DMS53 treated with DMSO at 0.1 percent for 48 hours (cell line): ENCODE data around the gene SARDH.

Experiments used
- DNase-seq: peaks from one replicate; lab custom pipeline; 2025; ENCODE audit not compliant: unreplicated experiment; lab: John Stamatoyannopoulos, UW

Gene SARDH

DNA sequence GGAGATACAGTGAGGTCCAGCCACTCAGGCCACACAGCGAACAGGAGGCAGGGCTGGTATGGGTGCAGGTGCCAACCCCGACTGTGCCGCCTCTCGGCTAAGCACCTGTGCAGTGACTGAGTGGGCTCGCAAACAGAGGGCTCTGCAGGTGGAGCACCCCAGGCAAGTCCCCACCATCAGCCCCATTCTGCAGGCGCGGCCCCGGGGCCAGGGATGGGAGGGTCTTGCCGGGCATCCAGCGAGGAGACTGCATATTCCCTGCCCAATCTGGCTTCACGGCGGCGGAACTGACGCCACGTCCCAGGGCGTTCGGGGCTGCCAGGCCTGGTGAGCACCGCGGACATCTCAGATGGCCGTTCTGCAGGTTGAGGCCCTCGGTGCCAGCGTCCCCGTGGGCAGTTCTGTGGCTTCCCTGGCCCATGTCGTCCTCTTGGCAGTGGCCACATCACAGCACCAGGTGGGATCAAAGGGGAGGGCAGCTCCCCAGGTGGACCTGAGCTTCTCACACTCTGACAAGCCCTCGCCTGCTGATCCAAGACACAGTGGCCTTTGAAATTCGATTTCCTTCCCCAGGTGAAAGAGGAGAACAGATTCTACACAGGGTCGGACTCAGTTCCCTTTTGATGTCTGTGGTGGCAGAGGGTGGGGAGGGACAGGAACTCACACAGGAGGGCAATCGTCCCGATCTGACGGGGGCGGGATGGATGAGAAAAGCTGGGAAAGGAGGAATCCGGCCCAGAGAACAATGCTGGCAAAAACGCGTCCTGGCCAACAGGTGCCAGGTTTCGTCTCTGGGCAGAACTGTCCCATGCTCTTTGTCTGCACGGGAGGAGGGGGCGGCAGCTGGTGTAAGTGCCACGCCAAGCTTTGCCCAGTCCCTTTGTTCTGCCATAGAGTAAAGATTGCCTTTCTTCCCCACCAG, 83.2 kb downstream of the SARDH start:
- no peak for DNase-seq

DNA sequence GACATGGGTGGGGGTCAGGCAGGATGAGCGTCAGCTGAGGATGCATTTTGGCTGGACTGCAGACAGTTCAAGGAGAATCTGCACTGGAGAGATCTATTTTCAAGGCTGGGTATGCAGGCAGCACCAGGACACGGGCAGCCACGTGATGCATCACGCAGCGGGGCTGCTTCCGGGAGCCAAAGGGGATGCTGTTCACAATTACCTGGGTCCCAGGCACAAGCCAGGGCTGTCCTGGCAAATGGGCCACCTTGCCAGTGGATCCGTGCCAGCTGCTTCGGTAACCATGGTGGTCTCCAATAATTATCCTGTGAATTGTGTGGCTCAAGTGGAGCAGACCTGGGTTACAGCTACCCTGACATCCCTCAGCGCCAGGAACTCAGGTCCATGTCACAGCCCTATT, 84.5 kb downstream of the SARDH start:
- DNase-seq, result no peak

DNA sequence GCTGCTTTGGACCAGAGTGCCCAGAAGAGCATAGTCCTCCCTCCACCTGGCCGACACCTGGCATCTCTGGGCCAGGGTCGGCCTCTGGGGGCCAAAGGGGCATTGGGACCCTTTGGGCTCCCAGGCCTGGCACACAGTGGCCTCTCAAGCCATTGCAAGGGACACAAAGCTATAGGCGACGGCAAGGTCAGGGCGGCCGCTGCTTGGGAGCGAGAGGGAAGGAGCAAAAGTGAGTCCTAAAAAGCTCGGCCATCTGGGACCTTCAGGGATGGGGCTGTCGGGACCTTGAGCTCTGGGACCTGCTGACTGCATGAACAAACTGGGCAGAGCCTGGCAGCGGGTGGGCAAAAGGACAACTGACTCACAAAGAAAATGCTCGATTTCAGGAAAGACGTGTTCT, 88.1 kb downstream of the SARDH start:
- DNase-seq, result no peak

DNA sequence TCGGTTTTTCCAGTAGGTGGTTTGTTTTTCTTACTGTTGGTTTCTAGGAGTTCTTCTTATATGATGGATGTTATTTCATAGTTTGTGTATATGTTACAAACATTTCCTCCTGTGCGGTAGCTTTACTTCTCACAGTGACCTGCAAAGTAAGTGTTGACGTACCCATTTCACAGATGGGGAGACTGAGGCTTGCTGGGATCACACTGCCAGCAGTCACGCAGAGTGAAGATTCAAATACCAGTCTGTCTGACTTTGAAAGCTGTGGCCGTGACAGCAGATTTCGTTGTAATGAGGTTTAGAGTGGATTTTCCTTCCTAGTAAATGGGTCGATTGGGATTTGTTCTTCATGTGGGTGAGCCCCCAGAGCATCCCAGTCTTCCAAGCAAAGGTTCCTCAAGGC, 89.0 kb downstream of the SARDH start:
- DNase-seq, result no peak

DNA sequence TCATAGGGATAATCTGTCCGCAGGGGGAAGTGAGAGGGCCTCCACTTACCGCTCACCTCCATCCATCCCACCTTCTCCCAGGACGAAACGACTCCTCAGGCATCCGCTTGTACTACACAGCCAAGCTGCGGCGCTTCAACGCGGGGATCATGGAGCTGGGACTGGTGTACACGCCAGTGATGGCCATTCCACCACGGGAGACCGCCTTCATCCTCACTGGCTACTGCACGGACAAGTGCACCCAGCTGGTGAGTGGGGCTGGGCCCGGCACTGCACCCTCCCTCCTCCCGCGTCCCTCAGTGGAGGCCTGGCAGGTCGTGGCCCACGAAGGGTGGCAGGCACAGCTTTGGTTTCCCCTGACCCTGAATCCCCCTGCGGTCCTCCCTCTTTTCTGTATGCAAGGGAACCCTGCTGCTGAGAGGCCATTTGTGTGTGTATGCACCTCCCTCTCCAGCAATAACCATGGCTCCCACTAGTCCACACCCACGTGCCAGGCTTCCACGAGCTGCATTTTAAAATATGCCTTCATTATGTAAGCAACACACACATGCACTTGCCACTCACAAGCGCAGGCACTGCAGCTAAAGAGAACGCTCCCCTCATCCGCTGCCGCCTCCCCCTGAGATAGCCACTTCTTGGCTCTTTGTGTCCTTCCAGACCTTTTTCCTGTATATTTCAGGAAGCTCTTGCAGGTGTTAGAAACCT, 90.2 kb downstream of the SARDH start:
- DNase-seq, result no peak

DNA sequence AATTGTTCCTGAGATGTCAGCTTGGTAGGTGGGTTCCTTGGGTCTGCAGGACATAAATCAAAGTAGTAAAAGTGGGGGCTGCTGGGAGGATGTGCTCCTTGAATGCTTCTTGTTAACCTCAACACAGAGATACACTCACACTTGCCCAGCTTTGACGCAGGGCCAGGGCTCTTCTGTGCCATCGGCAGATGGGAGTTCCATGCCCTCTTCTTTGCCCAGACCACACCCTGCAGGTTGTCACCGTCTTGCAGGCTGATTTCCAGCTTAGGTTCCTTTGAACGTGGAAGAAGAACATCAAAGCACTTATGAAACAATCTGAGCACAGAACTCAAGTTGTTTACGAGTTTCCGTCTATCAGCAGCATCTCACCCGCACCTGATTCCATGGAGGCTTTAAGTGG, 91.0 kb downstream of the SARDH start:
- DNase-seq, result no peak

DNA sequence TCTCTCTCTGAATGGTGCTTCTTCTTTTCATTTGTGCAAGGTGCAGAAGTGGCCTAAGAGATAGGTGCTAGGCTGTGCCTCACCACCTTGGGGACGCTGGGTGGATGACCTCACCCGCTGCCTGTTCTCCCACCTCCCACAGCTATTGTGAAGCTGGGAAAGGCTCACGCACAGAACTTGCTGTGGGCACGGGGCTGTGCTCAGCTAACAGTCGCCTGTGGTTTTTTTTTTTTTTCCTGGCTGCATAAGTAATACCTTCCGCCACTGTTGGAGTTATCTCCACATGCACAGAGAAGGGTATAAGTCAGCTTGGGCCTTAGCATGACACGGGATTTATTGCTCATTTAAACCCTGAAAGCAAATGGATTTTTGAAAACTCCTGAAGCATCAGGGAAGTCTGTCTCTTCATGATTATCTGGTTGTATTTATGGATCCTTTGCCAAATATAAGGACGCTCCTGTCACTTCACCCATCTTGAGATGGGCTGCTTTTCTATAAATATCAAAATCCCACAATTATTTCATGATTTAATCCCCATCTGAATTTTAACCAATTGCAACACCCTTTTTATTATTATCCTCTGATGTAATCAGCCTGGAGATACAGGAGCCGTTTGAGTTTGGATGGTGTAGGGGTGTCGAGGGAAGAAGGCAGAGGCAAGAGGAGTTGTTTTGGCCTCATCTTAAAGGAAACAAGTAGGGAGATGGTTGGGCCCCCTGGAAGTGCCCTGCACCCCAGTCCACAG, 93.0 kb downstream of the SARDH start:
- DNase-seq, result no peak

DNA sequence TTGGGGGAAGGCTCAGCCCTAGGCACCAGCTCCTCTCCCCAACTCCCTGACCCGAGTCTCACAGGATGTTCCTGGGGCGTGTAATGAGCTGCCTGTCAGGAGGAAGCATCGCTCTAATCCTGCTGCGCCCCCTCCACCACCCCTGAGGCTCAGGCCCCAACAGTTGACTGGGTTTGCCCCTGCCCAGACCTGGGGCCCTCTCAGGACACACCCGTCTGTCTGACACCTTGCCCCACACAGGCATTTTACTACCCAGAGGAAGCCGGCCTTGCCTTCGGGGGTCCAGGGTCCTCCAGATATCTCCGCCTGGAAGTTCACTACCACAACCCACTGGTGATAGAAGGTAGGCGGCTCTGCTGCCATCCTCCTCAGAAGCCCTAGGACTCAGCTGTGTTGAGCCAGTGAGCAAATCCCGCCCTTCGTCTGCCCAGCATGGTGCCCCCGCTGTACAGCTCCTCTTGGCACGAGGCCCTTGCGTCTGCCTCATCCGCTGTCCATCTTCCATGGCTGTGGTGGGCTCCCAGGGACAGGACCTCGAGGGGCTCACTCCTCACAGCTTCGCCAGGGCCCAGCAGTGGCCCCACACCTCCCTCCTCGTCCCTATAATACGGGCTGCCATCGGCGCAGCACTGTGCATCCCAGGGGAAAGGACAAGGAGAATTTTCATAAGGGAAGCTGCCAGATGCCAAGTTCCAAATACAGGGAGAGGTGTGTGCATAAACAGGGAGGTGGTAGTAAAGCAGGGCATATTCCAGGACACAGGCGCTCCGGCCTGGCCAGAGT, 94.0 kb downstream of the SARDH start:
- DNase-seq, result no peak

DNA sequence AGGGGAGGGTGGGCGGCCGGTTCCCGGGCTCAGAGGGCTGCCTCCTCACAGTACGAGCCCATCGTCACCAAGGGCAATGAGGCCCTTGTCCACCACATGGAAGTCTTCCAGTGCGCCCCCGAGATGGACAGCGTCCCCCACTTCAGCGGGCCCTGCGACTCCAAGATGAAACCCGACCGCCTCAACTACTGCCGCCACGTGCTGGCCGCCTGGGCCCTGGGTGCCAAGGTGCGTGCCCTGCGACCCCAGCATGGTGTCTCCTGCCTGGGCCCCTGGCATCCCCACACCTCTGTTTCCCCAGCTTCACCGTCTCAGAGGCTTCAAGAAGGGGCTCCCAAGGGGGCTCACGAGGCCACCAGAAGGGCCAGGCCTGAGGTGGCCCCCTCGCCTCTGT, 94.8 kb downstream of the SARDH start:
- DNase-seq, result no peak

DNA sequence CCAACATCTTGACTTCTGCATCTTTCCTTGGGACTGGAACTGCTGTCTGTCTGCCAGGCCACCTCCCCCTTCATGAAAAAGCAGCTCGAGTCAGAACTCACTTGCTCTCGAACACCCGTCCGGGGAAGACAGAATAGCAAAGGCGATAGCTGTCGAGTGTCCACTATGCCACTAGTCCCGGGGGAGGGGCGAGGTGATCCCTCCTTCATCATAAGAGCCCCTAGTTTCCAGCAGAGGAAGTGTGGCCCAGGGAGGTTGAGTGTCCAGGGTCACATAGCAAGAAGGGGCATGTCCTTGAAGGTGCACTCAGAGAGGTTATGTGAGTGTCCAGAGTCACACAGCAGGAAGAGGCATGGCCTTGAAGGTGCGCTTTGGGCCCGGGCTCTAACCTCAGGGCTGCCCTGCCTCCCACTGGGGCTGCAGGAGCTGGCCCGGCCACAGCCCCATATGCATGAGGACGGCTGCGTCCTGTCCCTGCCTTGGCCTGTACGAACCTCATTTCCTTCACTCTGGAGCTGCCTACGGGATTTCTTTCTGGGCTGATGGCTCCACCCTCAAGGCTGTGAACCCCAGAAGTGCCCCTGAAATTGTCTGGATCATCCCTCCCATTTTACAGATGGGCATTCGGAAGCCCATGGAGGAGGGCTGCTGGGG, 95.3 kb downstream of the SARDH start:
- no peak for DNase-seq

DNA sequence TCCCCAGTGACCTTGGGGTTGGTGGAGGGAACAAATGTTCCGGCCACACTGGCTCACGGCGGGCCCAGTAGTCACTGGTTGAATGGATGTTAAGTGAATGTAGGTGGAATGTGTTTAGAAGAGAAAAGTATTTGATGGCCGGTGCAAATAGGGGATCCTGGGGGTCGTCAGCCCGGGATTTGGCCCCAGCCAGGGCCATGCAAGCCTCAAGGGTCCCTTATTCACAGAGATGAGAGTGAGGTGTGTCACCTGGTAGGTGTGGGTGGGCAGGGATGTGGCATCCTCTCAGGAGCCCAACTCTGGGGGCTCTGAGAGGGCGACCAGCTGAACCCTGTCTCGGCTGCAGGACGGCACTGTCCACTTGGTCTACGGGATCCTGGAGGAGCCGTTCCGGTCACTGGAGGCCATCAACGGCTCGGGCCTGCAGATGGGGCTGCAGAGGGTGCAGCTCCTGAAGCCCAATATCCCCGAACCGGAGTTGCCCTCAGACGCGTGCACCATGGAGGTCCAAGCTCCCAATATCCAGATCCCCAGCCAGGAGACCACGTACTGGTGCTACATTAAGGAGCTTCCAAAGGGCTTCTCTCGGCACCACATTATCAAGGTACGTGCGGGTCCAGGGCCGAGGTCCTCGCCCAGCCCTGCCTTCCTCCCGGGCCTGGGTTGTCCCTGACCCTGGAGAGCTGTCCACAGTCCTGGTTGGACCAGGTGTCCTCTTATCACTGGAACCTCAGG, 96.1 kb downstream of the SARDH start:
- no peak for DNase-seq

DNA sequence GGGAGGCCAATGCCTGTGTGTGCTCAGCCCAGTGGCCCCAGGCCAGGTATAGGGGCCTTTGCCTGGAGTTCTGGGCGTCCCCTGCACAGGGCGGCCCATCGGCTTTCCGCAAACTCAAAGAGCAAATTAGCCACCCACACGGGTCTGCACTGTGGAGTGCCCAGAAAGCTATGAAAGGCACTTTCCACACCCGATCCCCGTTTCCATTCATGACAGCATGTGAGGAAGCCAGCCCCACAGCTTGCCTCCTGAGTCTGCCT, 96.8 kb downstream of the SARDH start:
- DNase-seq, result no peak

DNA sequence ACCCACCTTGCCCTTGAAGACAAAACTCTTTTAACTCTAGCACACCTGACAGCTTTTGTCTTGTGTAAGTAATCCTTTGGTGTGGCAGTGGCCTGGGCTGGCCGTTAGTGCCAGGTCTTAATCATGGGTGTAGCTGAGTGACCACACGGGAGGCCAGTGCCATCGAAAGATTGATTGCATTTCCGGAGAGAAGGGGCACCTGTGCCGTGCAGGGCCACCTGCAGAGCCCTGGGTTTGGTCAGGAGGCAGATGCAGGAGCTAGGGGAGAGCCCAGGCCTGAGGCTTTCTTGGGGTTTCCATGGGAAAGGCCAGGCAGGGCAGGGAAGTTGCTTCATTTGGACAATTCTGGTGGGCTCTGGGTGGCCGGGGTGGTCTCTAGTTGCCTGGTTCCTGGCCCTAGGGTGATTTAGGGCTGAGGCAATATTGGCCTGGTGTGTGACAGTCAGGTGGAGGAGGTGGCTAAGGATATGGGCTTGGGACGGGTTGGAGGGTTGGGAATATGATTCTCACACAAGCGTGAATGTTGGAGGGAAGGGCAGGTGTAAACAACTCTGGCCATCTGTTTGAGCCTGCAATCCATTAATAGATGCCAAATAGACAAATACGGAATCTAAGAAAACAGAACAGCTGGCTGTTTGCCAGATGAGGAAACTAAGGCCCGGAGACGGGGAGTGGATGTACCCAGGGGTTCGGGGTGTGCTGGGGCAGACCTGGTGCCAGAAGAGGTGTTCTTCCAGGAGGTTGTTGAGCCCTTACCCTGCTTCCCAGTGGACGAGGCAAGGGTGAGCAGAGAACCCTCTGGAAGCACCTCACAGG, 97.4 kb downstream of the SARDH start:
- no peak for DNase-seq

DNA sequence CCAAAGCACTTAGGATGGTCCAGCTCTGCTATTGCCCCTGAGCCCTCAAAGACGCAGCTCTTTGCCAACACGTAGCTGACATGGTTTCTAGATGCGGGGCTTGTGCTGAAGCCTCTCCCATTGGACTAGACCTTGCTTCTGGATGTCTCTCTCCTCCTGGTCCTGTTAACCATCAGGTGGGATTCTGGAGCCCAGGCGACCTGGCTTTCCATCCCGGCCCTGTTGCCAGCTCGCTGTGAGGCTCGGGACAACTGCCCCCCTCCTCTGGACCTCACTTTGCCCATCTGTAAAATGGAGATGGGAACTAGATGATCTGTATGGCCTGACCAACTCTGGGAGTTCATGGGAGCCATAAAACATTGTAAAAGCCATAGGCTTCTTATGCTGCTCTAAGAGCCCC, 98.0 kb downstream of the SARDH start:
- DNase-seq, result no peak

DNA sequence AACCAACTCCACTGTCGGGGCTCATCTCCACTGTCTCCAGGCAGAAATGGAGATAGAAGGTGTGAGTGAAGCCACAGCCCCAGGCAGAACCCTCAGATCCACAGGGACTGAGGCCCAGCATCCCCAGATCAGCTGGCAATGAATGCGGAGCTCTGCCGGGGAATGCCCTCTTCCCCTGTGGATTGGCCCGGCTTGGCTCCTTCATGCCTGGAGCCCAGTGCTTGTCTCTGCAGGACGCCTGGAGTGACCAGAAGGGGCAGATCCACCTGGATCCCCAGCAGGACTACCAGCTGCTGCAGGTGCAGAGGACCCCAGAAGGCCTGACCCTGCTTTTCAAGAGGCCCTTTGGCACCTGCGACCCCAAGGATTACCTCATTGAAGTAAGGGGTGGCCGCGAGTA, 98.5 kb downstream of the SARDH start:
- DNase-seq, result no peak

DNA sequence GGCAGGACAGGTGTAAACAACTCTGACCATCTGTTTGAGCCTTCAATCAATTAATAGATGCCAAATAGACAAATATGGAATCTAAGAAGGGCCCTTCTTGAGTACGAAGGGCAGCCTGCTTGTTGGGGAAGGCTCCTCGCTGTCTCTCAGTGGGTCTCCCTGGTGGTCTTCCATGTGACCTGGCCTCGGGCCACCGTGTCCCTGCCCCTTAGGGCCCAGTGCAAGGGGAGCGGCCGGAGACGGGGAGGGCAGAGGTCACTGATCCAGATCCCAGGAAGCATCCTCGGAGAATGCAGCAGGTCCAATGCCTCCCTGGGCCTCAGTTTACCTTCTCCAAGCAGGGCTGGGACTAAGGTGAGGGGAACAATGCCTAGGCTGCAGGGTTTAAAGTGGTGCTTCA, 99.4 kb downstream of the SARDH start:
- no peak for DNase-seq

DNA sequence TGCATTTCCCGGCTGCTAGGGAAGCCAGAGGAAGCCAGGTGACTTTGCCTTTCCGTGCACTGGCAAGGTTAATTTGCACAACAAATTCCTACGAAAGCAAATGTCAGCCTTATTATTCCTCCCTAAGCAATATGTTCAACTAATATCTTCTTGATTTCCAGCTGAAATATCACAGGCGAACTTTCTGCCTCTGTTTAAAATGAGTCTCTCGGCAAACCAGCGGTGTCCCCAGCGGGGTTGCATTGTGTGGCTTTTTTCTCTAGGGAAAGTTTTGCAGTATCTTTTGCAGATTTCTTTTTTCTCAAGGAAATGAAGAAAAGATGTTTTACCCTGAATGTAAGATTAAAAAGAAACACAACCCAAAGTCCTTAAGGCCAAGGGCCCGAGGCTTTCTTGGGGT, 100.1 kb downstream of the SARDH start:
- DNase-seq, result no peak

DNA sequence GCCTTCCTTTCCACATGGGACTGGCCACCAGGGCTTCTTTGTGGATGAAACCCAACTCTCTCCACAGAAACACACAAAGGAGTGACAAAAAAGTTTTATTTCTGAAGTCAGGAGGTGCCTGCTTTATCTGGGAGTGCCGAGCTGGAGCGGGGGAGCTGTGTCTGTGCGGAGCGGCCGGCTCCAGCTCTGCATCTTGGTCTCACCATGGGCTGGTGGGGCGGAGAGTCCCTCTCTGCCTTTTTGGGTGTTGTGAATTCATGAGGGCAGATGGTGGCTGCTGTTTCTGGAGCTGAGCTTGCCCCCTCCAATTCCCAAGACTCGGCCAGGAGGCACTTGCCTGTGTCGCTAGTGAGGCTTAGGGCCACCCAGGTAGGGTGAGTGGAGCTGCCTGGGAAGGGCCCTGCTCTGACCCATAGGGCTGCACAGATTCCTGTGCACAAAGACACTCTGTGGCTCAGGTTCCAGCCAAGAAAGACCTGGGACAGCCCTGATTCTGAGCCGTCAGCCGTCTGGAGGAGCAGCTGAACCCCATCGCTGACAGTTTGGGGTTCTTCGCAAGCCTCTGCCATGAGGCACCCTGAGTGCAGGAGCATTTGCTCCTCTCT, 100.6 kb downstream of the SARDH start:
- DNase-seq, result no peak

DNA sequence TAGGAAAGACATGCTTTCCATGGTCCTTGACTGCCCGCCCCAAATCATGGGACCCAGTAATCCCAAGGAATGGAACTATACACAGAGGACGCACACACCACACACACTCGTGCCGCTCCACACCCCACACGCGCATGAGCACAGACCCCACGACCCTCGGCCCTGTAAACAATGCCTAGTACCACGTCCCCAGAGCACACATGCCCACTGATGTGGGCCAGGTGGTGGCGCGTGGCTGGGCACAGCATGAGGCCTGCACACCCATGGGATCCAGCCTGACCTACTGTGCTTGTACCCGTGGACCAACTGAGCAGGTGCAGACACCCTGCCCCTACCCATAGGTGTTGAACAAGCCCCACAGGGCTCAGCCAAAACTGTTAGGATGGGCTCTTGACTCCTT, 101.2 kb downstream of the SARDH start:
- no peak for DNase-seq
